T-helper 1 cell treated with Interleukin-12 subunit alpha and Interleukin-12 subunit beta and Interleukin-4 antibody, amounts not matched to agents 30 μg/mL and 1 μg/mL, for 36 hours (primary cell): ENCODE measurements around the gene MRPL38.
A peak's percentile ranks its signal among the peaks of the same experiment; 100 is the strongest.
"Not testable (repeated sequence)": the region's sequence is repeated elsewhere in the genome, so short reads cannot be mapped to it uniquely, and the experiment has no call there.

ENCODE experiments used
- H3K27ac Mint-ChIP-seq: one replicate; pipeline ENCODE4 v1.8.0; 2021; ENCODE audit warnings: mild to moderate bottlenecking, mixed read lengths
- H3K27me3 Mint-ChIP-seq: one replicate; pipeline ENCODE4 v1.8.0; 2021; ENCODE audit warnings: low read depth, mixed read lengths
- H3K36me3 Mint-ChIP-seq: one replicate; pipeline ENCODE4 v1.8.0; 2021; ENCODE audit warnings: low read depth, mixed read lengths
- H3K4me1 Mint-ChIP-seq: one replicate; pipeline ENCODE4 v1.8.0; 2021; ENCODE audit warnings: low read depth, mixed read lengths
- H3K4me3 Mint-ChIP-seq: one replicate; pipeline ENCODE4 v1.8.0; 2021; ENCODE audit warnings: mild to moderate bottlenecking, moderate library complexity, mixed read lengths
- H3K9me3 Mint-ChIP-seq: one replicate; pipeline ENCODE4 v1.8.0; 2021; ENCODE audit warnings: mixed read lengths

MRPL38 gene

GRCh38 chr17:75878174-75878998 lies 26.3 kb downstream of the MRPL38 start, which contains the start of gene TRIM47:
TSS of gene TRIM47 (minus strand) at chr17:75878581. CDS start at chr17:75878548, 33 bp downstream.
- Mint-ChIP-seq H3K4me3 (peak within 1 kb of the TSS; percentile 93), H3K9me3 (no peaks in the 10 kb centered on the region), H3K36me3 (peaks cover 7% of the 10 kb centered on the region), H3K27ac (peak within 1 kb of the TSS; percentile 96), H3K4me1 (peaks cover 29% of the 10 kb centered on the region), H3K27me3 (peaks cover 21% of the 10 kb centered on the region)

- Mint-ChIP-seq H3K4me1 (peaks cover 31% of the 10 kb centered on the region), H3K9me3 (no peaks in the 10 kb centered on the region)
These were observed 26.9 kb downstream of the MRPL38 start for GRCh38 chr17:75877752-75878173.

GRCh38 chr17:75876938-75877751 lies 27.5 kb downstream of the MRPL38 start:
- Mint-ChIP-seq H3K4me1 (peaks cover 35% of the 10 kb centered on the region), H3K27ac (peak overlapping the region; percentile 96), H3K36me3 (peaks cover 7% of the 10 kb centered on the region), H3K4me3 (peak overlapping the region; percentile 93), H3K9me3 (no peaks in the 10 kb centered on the region), H3K27me3 (peaks cover 16% of the 10 kb centered on the region)

More at GRCh38 chr17:75877752-75878173, 26.9 kb downstream of the MRPL38 start:
- H3K27ac Mint-ChIP-seq, result peak overlapping the region; percentile 96
- peak overlapping the region; percentile 93 for H3K4me3 Mint-ChIP-seq
- H3K27me3 Mint-ChIP-seq, result peaks cover 20% of the 10 kb centered on the region
- peaks cover 7% of the 10 kb centered on the region for H3K36me3 Mint-ChIP-seq

GRCh38 chr17:75876190-75876937 lies 28.3 kb downstream of the MRPL38 start:
- peak overlapping the region; percentile 93 for H3K4me3 Mint-ChIP-seq

GRCh38 chr17:75875940-75876189 lies 28.8 kb downstream of the MRPL38 start:
- H3K4me1 Mint-ChIP-seq, result peaks cover 32% of the 10 kb centered on the region

More at GRCh38 chr17:75876190-75876937, 28.3 kb downstream of the MRPL38 start:
- Mint-ChIP-seq H3K27ac (peak overlapping the region; percentile 96), H3K9me3 (no peaks in the 10 kb centered on the region), H3K36me3 (peaks cover 7% of the 10 kb centered on the region), H3K4me1 (peaks cover 32% of the 10 kb centered on the region), H3K27me3 (peaks cover 10% of the 10 kb centered on the region)

GRCh38 chr17:75875182-75875939 lies 29.3 kb downstream of the MRPL38 start:
- Mint-ChIP-seq H3K27me3 (peaks cover 5% of the 10 kb centered on the region), H3K27ac (peak overlapping the region; percentile 96), H3K36me3 (peaks cover 7% of the 10 kb centered on the region), H3K4me3 (peak overlapping the region; percentile 21), H3K4me1 (peaks cover 35% of the 10 kb centered on the region), H3K9me3 (no peaks in the 10 kb centered on the region)

More at GRCh38 chr17:75875940-75876189, 28.8 kb downstream of the MRPL38 start:
- peaks cover 7% of the 10 kb centered on the region for H3K36me3 Mint-ChIP-seq
- H3K4me3 Mint-ChIP-seq, result peak overlapping the region; percentile 93
- peaks cover 10% of the 10 kb centered on the region for H3K27me3 Mint-ChIP-seq
- H3K9me3 Mint-ChIP-seq, result no peaks in the 10 kb centered on the region
- H3K27ac Mint-ChIP-seq, result peak overlapping the region; percentile 96

- no peak overlapping the region for H3K27ac Mint-ChIP-seq
- H3K4me1 Mint-ChIP-seq, result peaks cover 35% of the 10 kb centered on the region
- no peak overlapping the region for H3K4me3 Mint-ChIP-seq
- H3K9me3 Mint-ChIP-seq, result no peaks in the 10 kb centered on the region
- peaks cover 7% of the 10 kb centered on the region for H3K36me3 Mint-ChIP-seq
- no peaks in the 10 kb centered on the region for H3K27me3 Mint-ChIP-seq
These were observed 30.1 kb downstream of the MRPL38 start for GRCh38 chr17:75874323-75875181.

GRCh38 chr17:75873587-75874322 lies 30.9 kb downstream of the MRPL38 start:
- H3K36me3 Mint-ChIP-seq, result peaks cover 7% of the 10 kb centered on the region
- H3K4me1 Mint-ChIP-seq, result peaks cover 35% of the 10 kb centered on the region
- H3K27me3 Mint-ChIP-seq, result no peaks in the 10 kb centered on the region
- peak overlapping the region; percentile 70 for H3K27ac Mint-ChIP-seq
- no peaks in the 10 kb centered on the region for H3K9me3 Mint-ChIP-seq
- H3K4me3 Mint-ChIP-seq, result no peak overlapping the region

- H3K4me1 Mint-ChIP-seq, result peaks cover 32% of the 10 kb centered on the region
- H3K27me3 Mint-ChIP-seq, result no peaks in the 10 kb centered on the region
- peak overlapping the region; percentile 92 for H3K27ac Mint-ChIP-seq
- H3K36me3 Mint-ChIP-seq, result peaks cover 7% of the 10 kb centered on the region
- H3K4me3 Mint-ChIP-seq, result peak overlapping the region; percentile 38
- H3K9me3 Mint-ChIP-seq, result no peaks in the 10 kb centered on the region
These were observed 32.0 kb downstream of the MRPL38 start for GRCh38 chr17:75872434-75873351.

GRCh38 chr17:75870228-75870627 lies 34.5 kb downstream of the MRPL38 start:
- H3K4me1 Mint-ChIP-seq, result peaks cover 19% of the 10 kb centered on the region
- H3K27ac Mint-ChIP-seq, H3K9me3 Mint-ChIP-seq, H3K4me3 Mint-ChIP-seq, H3K27me3 Mint-ChIP-seq, H3K36me3 Mint-ChIP-seq: not testable (repeated sequence)

GRCh38 chr17:75869282-75870141 lies 35.2 kb downstream of the MRPL38 start:
- Mint-ChIP-seq H3K4me1 (peaks cover 26% of the 10 kb centered on the region), H3K36me3 (peaks cover 1% of the 10 kb centered on the region), H3K27ac (no peak overlapping the region), H3K4me3 (no peak overlapping the region), H3K27me3 (no peaks in the 10 kb centered on the region), H3K9me3 (no peaks in the 10 kb centered on the region)
